H1 (cell line): ENCODE measurements around the gene MAP2K5. TPM values are rescaled to one million over a fixed set of nuclear protein-coding genes. Genes with fewer than 3 reads are reported as not detected.
"Not testable (repeated sequence)": the region's sequence is repeated elsewhere in the genome, so short reads cannot be mapped to it uniquely, and the experiment has no call there.

Experiments
- CTCF ChIA-PET: fragments of 300-600 bp; sonication (Branson Sonifier 250); formaldehyde crosslinking; loops from one replicate; lab custom pipeline; 2021; ENCODE audit not compliant: partially characterized antibody; lab: Charles Lee
- POLR2A ChIA-PET: fragments of 300-600 bp; sonication (Branson Sonifier 250); formaldehyde crosslinking; loops from one replicate; lab custom pipeline; 2021; ENCODE audit warnings: inconsistent platforms; ENCODE audit not compliant: partially characterized antibody; lab: Charles Lee
- DNase-seq, 2 experiments: peaks; one replicate each; pipeline versions ENCODE4 v3.0.0 to v3.0.0-alpha.2; 2010 to 2022; ENCODE audit warnings: low spot score in 2 of 2, low read depth in 1 of 2, mixed read lengths in 1 of 2
- FAIRE-seq: peaks from 2 replicates; lab custom pipeline; 2011; peaks lifted over from hg19 to GRCh38; lab: Jason Lieb, UNC
- H2AFZ ChIP-seq: 2 replicates; pipeline ENCODE4 v1.8.1; 2012; ENCODE audit warnings: low read length, inconsistent platforms
- H2AK5ac ChIP-seq: 2 replicates; pipeline ENCODE4 v1.6.1; 2013; ENCODE audit warnings: low read depth, low read length
- H2BK120ac ChIP-seq: replicated peaks from 2 replicates; pipeline ENCODE3; 2013; ENCODE audit warnings: low read depth, low read length, inconsistent platforms
- H2BK12ac ChIP-seq: 2 replicates; pipeline ENCODE4 v1.6.1; 2013; ENCODE audit warnings: low read depth, low read length
- H2BK15ac ChIP-seq: 2 replicates; pipeline ENCODE4 v1.6.1; 2013; ENCODE audit warnings: low read length
- H2BK20ac ChIP-seq: 2 replicates; pipeline ENCODE4 v1.6.1; 2013; ENCODE audit warnings: low read length
- H2BK5ac ChIP-seq: 2 replicates; pipeline ENCODE4 v1.6.1; 2013; ENCODE audit warnings: low read depth, low read length
- H3K14ac ChIP-seq: 2 replicates; pipeline ENCODE4 v1.6.1; 2013; ENCODE audit warnings: inconsistent platforms; ENCODE audit not compliant: insufficient read length
- H3K18ac ChIP-seq: 2 replicates; pipeline ENCODE4 v1.6.1; 2013; ENCODE audit warnings: low read length; ENCODE audit errors: extremely low read depth
- H3K23ac ChIP-seq: 2 replicates; pipeline ENCODE4 v1.6.1; 2013; ENCODE audit warnings: inconsistent platforms; ENCODE audit not compliant: insufficient read length
- H3K23me2 ChIP-seq: 2 replicates; pipeline ENCODE4 v1.6.1; 2013; ENCODE audit warnings: low read depth, low read length
- H3K27ac ChIP-seq: 2 replicates; pipeline ENCODE4 v1.6.1; 2011; ENCODE audit warnings: low read depth, low read length, inconsistent platforms
- H3K27me3 ChIP-seq, 4 experiments: replicated peaks in 1 of 4; 1 replicate in 1 of 4; 2 replicates in 3 of 4; pipeline versions ENCODE4 v1.6.1 to v1.8.1; 2011 to 2013; ENCODE audit warnings: low read length in 3 of 4, mild to moderate bottlenecking in 3 of 4, inconsistent platforms in 2 of 4, mixed read lengths in 2 of 4, moderate library complexity in 1 of 4; ENCODE audit not compliant: control insufficient read depth in 3 of 4, insufficient read depth in 3 of 4; ENCODE audit errors: extremely low read depth in 1 of 4
- H3K36me3 ChIP-seq, 4 experiments: 2 replicates each; pipeline versions ENCODE4 v1.6.1 to v1.8.1; 2011 to 2013; ENCODE audit warnings: mild to moderate bottlenecking in 4 of 4, low read length in 3 of 4, moderate library complexity in 2 of 4, control low read depth in 1 of 4, inconsistent platforms in 1 of 4; ENCODE audit not compliant: insufficient read depth in 4 of 4, control insufficient read depth in 2 of 4
- H3K4ac ChIP-seq: replicated peaks from 2 replicates; pipeline ENCODE3; 2013; ENCODE audit warnings: low read length, low read depth, mixed read lengths, inconsistent platforms; ENCODE audit not compliant: insufficient read length
- H3K4me1 ChIP-seq, 4 experiments: replicated peaks in 1 of 4; 1 replicate in 1 of 4; 2 replicates in 3 of 4; pipeline versions ENCODE4 v1.6.1 to v1.8.1; 2011 to 2013; ENCODE audit warnings: low read length in 3 of 4, inconsistent platforms in 2 of 4, mixed read lengths in 1 of 4; ENCODE audit not compliant: insufficient read depth in 4 of 4, control insufficient read depth in 3 of 4
- H3K4me2 ChIP-seq, 2 experiments: 2 replicates each; pipeline versions ENCODE4 v1.6.1 to v1.8.1; 2011 to 2013; ENCODE audit warnings: low read depth in 2 of 2, low read length in 2 of 2, control low read depth in 1 of 2, inconsistent platforms in 1 of 2, mild to moderate bottlenecking in 1 of 2; ENCODE audit not compliant: insufficient read depth in 1 of 2
- H3K4me3 ChIP-seq, 4 experiments: fragments of 200-600, 300-600 bp in 1 of 4; sonication (generic), shearing (Covaris generic), sonication (Bioruptor Twin) in 1 of 4; 2 replicates each; pipeline versions ENCODE4 v1.5.1 to v1.8.1; 2011 to 2016; ENCODE audit warnings: low read length in 4 of 4, low read depth in 3 of 4, control low read depth in 2 of 4, inconsistent platforms in 2 of 4, mild to moderate bottlenecking in 2 of 4, mixed read lengths in 1 of 4, moderate library complexity in 1 of 4; ENCODE audit not compliant: insufficient read depth in 2 of 4; ENCODE audit errors: extremely low read depth in 1 of 4
- H3K56ac ChIP-seq: replicated peaks from 2 replicates; pipeline ENCODE3; 2013; ENCODE audit warnings: low read depth, mild to moderate bottlenecking, mixed read lengths, low read length, inconsistent platforms; ENCODE audit not compliant: insufficient read length
- H3K79me1 ChIP-seq: 2 replicates; pipeline ENCODE4 v1.6.1; 2013; ENCODE audit warnings: low read depth, low read length, control low read depth
- H3K79me2 ChIP-seq, 2 experiments: 2 replicates each; pipeline versions ENCODE4 v1.6.1 to v1.8.1; 2012 to 2013; ENCODE audit warnings: low read length in 2 of 2, mild to moderate bottlenecking in 2 of 2, inconsistent platforms in 1 of 2; ENCODE audit not compliant: insufficient read depth in 2 of 2, control insufficient read depth in 1 of 2
- H3K9ac ChIP-seq, 4 experiments: replicated peaks in 1 of 4; 1 replicate in 1 of 4; 2 replicates in 3 of 4; pipeline versions ENCODE4 v1.6.1 to v1.8.1; 2011 to 2013; ENCODE audit warnings: low read depth in 3 of 4, low read length in 3 of 4, control low read depth in 2 of 4, mild to moderate bottlenecking in 2 of 4, moderate library complexity in 2 of 4, inconsistent platforms in 1 of 4; ENCODE audit errors: extremely low read depth in 1 of 4
- H3K9me3 ChIP-seq, 2 experiments: 2 replicates each; pipeline versions ENCODE4 v1.6.1 to v1.8.1; 2012 to 2013; ENCODE audit warnings: mild to moderate bottlenecking in 2 of 2, moderate library complexity in 2 of 2, control low read depth in 1 of 2, inconsistent platforms in 1 of 2, low read depth in 1 of 2, low read length in 1 of 2, mixed read lengths in 1 of 2; ENCODE audit not compliant: insufficient read depth in 2 of 2
- H4K20me1 ChIP-seq, 2 experiments: replicated peaks in 1 of 2; 2 replicates each; pipeline versions ENCODE3 to v1.8.1; 2011 to 2013; ENCODE audit warnings: inconsistent platforms in 2 of 2, low read length in 2 of 2, mild to moderate bottlenecking in 1 of 2; ENCODE audit not compliant: insufficient read depth in 2 of 2, control insufficient read depth in 1 of 2
- H4K5ac ChIP-seq: 2 replicates; pipeline ENCODE4 v1.6.1; 2013; ENCODE audit warnings: low read length, low read depth, mixed read lengths, inconsistent platforms; ENCODE audit not compliant: insufficient read length
- H4K8ac ChIP-seq: 2 replicates; pipeline ENCODE4 v1.8.0; 2013; ENCODE audit warnings: mild to moderate bottlenecking, moderate library complexity, low read length, inconsistent platforms; ENCODE audit not compliant: insufficient read depth; ENCODE audit errors: extremely low read depth
- H4K91ac ChIP-seq: replicated peaks from 2 replicates; pipeline ENCODE3; 2013; ENCODE audit warnings: low read length, mixed read lengths, inconsistent platforms; ENCODE audit not compliant: insufficient read length
- WGBS, 2 experiments: shearing (Covaris generic) in 1 of 2; methylation state at CpG; one replicate each; pipeline versions ENCODE4 v1.1.6 to v1.1.7; 2013 to 2015; ENCODE audit warnings: low lambda C conversion rate in 2 of 2, mixed read lengths in 2 of 2, inconsistent platforms in 1 of 2, low coverage in 1 of 2, missing lambda C conversion rate in 1 of 2; ENCODE audit not compliant: insufficient replicate concordance in 2 of 2, insufficient coverage in 1 of 2, insufficient read length in 1 of 2; ENCODE audit errors: extremely low coverage in 1 of 2, missing lambda C conversion rate in 1 of 2; 5-methylcytosine and 5-hydroxymethylcytosine counted together
- polyA plus RNA-seq, 7 experiments: library from polyadenylated mRNA; depleted of rRNA in 3 of 7; stranded (reverse) in 5 of 7; unstranded in 2 of 7; fragments of >200 nt in 5 of 7; fragments of 200-250 nt in 2 of 7; gene quantifications; 1 replicate in 5 of 7; 2 replicates in 1 of 7; 4 replicates in 1 of 7; pipeline versions ENCODE4 v1.2.1 to v1.2.3, GENCODE V29; 2011 to 2013; ENCODE audit warnings: missing spikeins in 2 of 7, mixed read lengths in 2 of 7
- total RNA-seq: library from RNA; stranded (reverse); fragmentation: NEBNext Ultra II Directional; extraction: Animal tissue kit (Norgen Biotek cat#: 25700); gene quantifications from 2 replicates; pipeline ENCODE4 v1.2.1, GENCODE V29; 2021

Gene MAP2K5
- total and polyA plus RNA-seq, 2 of the 8 experiments (the other 6 are each of a cell fraction or from before 2014, with no cell fraction given) = 4.4 to 15.8 TPM

- H3K23me2 ChIP-seq, H2BK20ac ChIP-seq, H4K8ac ChIP-seq, H2BK5ac ChIP-seq, H3K4me1 ChIP-seq, H4K5ac ChIP-seq, FAIRE-seq, H3K79me2 ChIP-seq, H3K56ac ChIP-seq, H3K27ac ChIP-seq, H4K91ac ChIP-seq, H3K9me3 ChIP-seq, POLR2A ChIA-PET, H3K9ac ChIP-seq, H3K14ac ChIP-seq, H3K4ac ChIP-seq, H3K18ac ChIP-seq, H3K4me2 ChIP-seq, H2AFZ ChIP-seq, H2BK12ac ChIP-seq, H2BK120ac ChIP-seq, H3K27me3 ChIP-seq, H4K20me1 ChIP-seq, H3K79me1 ChIP-seq, H2BK15ac ChIP-seq, H3K23ac ChIP-seq, H2AK5ac ChIP-seq, DNase-seq, H3K4me3 ChIP-seq, H3K36me3 ChIP-seq: not testable (repeated sequence)
- CTCF ChIA-PET = interaction anchor here (0.6 kb wide), 1 partner anchor 163 kb away, joined by 6 read pairs; no protein-coding TSS in a partner anchor
- 100% methylated on average over 1 of the region's 2 CpGs; no CpG with 5 or more reads in 1 of the 2 experiments for WGBS, 2 experiments
Measured at GRCh38 chr15:67672834-67673233, 130.3 kb downstream of the MAP2K5 start.
